HepG2 (cell line): Measurements from ENCODE around the gene KAZALD1. TPM values are rescaled to one million over a fixed set of nuclear protein-coding genes. Genes with fewer than 3 reads are reported as not detected.
A peak's percentile ranks its signal among the peaks of the same experiment; 100 is the strongest.

ENCODE experiments used
- ARID2 ChIP-seq: sonication (generic); formaldehyde crosslinking; IDR thresholded peaks from 2 replicates; pipeline ENCODE4 v1.8.1; 2022; ENCODE audit warnings: mild to moderate bottlenecking, missing genetic modification reagents, borderline replicate concordance
- ARID4A ChIP-seq: sonication (generic); formaldehyde crosslinking; IDR thresholded peaks from 2 replicates; pipeline ENCODE4 v1.5.0; 2020; ENCODE audit warnings: mild to moderate bottlenecking, missing genetic modification reagents, borderline replicate concordance
- BATF2 ChIP-seq: sonication (generic); formaldehyde crosslinking; IDR thresholded peaks from 2 replicates; pipeline ENCODE4 v1.8.0; 2022; ENCODE audit warnings: mild to moderate bottlenecking, missing genetic modification reagents, moderate library complexity
- HCFC1 ChIP-seq: fragments of 150-350 bp; IDR thresholded peaks from 2 replicates; pipeline ENCODE4 v1.6.1; 2014; ENCODE audit warnings: low read depth, low read length
- JUND ChIP-seq: sonication (generic); formaldehyde crosslinking; IDR thresholded peaks from 2 replicates; pipeline ENCODE4 v1.8.0; 2022; ENCODE audit warnings: mild to moderate bottlenecking, missing genetic modification reagents
- KAT8 ChIP-seq: IDR thresholded peaks from 2 replicates; pipeline ENCODE4 v1.6.1; 2016; ENCODE audit warnings: missing genetic modification reagents, missing compliant biosample characterization
- MYC ChIP-seq: sonication (generic); formaldehyde crosslinking; IDR thresholded peaks from 2 replicates; pipeline ENCODE4 v1.9.0; 2021; ENCODE audit warnings: missing genetic modification reagents, borderline replicate concordance
- NCOR1 ChIP-seq: fragments of 200-600 bp; sonication (generic); IDR thresholded peaks from 2 replicates; pipeline ENCODE4 v1.7.0; 2017; ENCODE audit warnings: antibody characterized with exemption, low read length, borderline replicate concordance
- RBM22 ChIP-seq: fragments of 200-400 bp; formaldehyde crosslinking; optimal IDR thresholded peaks from 2 replicates; pipeline ENCODE3; 2017; ENCODE audit warnings: mild to moderate bottlenecking, low read length, moderate library complexity
- SOX5 ChIP-seq: IDR thresholded peaks from 2 replicates; pipeline ENCODE4 v1.6.1; 2016; ENCODE audit warnings: borderline replicate concordance
- SP4 ChIP-seq: sonication (generic); formaldehyde crosslinking; IDR thresholded peaks from 2 replicates; pipeline ENCODE4 v1.8.1; 2023; ENCODE audit warnings: mild to moderate bottlenecking, missing genetic modification reagents
- U2AF1 ChIP-seq: fragments of 200-400 bp; formaldehyde crosslinking; optimal IDR thresholded peaks from 2 replicates; pipeline ENCODE3; 2017; ENCODE audit warnings: mild to moderate bottlenecking, low read depth, low read length
- YEATS4 ChIP-seq: sonication (generic); formaldehyde crosslinking; IDR thresholded peaks from 2 replicates; pipeline ENCODE4 v1.4.0; 2020; ENCODE audit warnings: missing genetic modification reagents, borderline replicate concordance
- ZBED4 ChIP-seq: sonication (generic); formaldehyde crosslinking; IDR thresholded peaks from 2 replicates; pipeline ENCODE4 v1.4.0; 2020; ENCODE audit warnings: missing genetic modification reagents, borderline replicate concordance
- ZNF205 ChIP-seq: IDR thresholded peaks from 2 replicates; pipeline ENCODE4 v1.6.1; 2018; ENCODE audit warnings: missing biosample characterization, missing genetic modification reagents
- ZNF232 ChIP-seq: sonication (generic); formaldehyde crosslinking; IDR thresholded peaks from 2 replicates; pipeline ENCODE4 v1.4.0; 2020; ENCODE audit warnings: missing genetic modification reagents, borderline replicate concordance
- ZNF580 ChIP-seq: IDR thresholded peaks from 2 replicates; pipeline ENCODE4 v1.6.1; 2016; ENCODE audit warnings: low read depth, borderline replicate concordance
- ZNF777 ChIP-seq: sonication (generic); formaldehyde crosslinking; IDR thresholded peaks from 2 replicates; pipeline ENCODE4 v1.4.0; 2020; ENCODE audit warnings: missing genetic modification reagents
- polyA plus RNA-seq, 8 experiments: library from polyadenylated mRNA; depleted of rRNA in 3 of 8; stranded (reverse) in 7 of 8; unstranded in 1 of 8; fragments of >200 nt; fragmentation: Illumina TruSeq in 4 of 8; extraction: Trizol in 4 of 8; gene quantifications; 2 replicates each; pipeline versions ENCODE4 v1.2.1 to v1.2.3, GENCODE V29; 2011 to 2016; ENCODE audit warnings: low read depth in 4 of 8, missing spikeins in 1 of 8, mixed read lengths in 1 of 8; ENCODE audit not compliant: insufficient read depth in 1 of 8
- total RNA-seq, 5 experiments: library from RNA; depleted of rRNA; stranded (reverse); fragments of >200 nt; fragmentation: Illumina TruSeq; extraction: Trizol; gene quantifications; 2 replicates each; pipeline ENCODE4 v1.2.3, GENCODE V29; 2016; ENCODE audit warnings: low read depth in 1 of 5
- TF ChIP-seq, protein P1 (sequence below): sonication (generic); formaldehyde crosslinking; IDR thresholded peaks from 2 replicates; pipeline ENCODE4 v1.5.0; 2020; ENCODE audit warnings: missing genetic modification reagents

The KAZALD1 gene
- total and polyA plus RNA-seq, 2 of the 13 experiments (the other 11 are each of a cell fraction or from before 2014, with no cell fraction given), result 16.7 to 27.7 TPM

DNA sequence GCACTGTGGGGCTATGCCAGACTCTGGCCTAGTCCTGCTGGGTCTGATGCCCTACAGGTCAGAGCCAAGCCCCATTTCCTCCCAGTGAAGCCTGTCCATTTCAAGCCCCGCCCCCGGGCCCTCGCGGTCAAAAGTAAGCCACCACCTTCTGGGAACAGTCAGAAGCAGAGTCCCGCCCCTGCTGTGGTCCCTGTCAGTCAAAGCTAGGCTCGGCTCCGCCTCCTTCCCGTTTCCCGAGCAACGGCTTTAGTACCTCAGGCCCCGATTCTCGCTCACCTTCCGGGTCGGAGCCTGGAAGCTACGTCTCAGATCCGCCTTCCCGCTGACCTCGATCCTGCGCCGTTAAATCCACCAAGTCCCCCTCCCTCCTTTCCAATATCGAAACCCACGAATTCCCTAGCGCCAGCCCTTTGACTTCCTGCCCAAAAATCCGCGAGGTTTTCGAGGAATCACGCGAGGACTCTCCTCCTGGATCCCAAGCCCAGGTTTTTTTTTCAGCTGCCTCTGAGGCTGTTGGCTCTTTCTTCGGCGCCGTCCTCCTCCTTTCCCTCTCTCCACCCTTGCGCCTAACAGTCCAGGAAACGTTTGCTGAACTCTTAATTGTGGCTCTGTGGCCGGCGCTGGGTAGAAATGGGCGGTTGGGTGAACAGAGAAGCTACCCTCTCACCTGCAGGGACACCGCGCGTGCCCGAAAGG lies 19.0 kb upstream of the KAZALD1 start (continued):
- TF ChIP-seq ZBED4 (CRISPR knock-in tag), result 0 out of 2 replicates have a peak, but pooled peaks have one; percentile 36
- no peak for TF ChIP-seq BATF2
- TF ChIP-seq HCFC1, result peak; percentile 6; the same call in 1 of the 2 replicates
- peak; percentile 64; the same call in 1 of the 2 replicates for TF ChIP-seq MYC
- TF ChIP-seq YEATS4 (CRISPR knock-in tag), result peak; percentile 71; the same call in 1 of the 2 replicates
- TF ChIP-seq RBM22, result no peak
- TF ChIP-seq, protein P1, sequence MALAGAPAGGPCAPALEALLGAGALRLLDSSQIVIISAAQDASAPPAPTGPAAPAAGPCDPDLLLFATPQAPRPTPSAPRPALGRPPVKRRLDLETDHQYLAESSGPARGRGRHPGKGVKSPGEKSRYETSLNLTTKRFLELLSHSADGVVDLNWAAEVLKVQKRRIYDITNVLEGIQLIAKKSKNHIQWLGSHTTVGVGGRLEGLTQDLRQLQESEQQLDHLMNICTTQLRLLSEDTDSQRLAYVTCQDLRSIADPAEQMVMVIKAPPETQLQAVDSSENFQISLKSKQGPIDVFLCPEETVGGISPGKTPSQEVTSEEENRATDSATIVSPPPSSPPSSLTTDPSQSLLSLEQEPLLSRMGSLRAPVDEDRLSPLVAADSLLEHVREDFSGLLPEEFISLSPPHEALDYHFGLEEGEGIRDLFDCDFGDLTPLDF (CRISPR knock-in tag), result peak; percentile 48; the same call in 1 of the 2 replicates
- TF ChIP-seq ARID4A, result peak; percentile 71; the same call in 1 of the 2 replicates
- peak; percentile 73; the same call in 1 of the 2 replicates for TF ChIP-seq KAT8 (CRISPR knock-in tag)
- peak; percentile 80 for TF ChIP-seq U2AF1
- TF ChIP-seq ZNF205 (CRISPR knock-in tag), result peak; percentile 30; the same call in 1 of the 2 replicates
- no peak for TF ChIP-seq JUND
- peak; percentile 30; the same call in 1 of the 2 replicates for TF ChIP-seq NCOR1
- peak; percentile 45; the same call in 1 of the 2 replicates for TF ChIP-seq ZNF777 (CRISPR knock-in tag)
- TF ChIP-seq ARID2, result no peak
- 0 out of 2 replicates have a peak, but pooled peaks have one; percentile 26 for TF ChIP-seq ZNF232
- TF ChIP-seq SOX5 (CRISPR knock-in tag), result 0 out of 2 replicates have a peak, but pooled peaks have one; percentile 24
- peak; percentile 12; the same call in 1 of the 2 replicates for TF ChIP-seq ZNF580 (CRISPR knock-in tag)
- peak; percentile 70 for TF ChIP-seq SP4
